HepG2 (cell line): Measurements from ENCODE around the gene PPFIA3. TPM values are rescaled to one million over a fixed set of nuclear protein-coding genes. Genes with fewer than 3 reads are reported as not detected.
"Not testable (repeated sequence)": the region's sequence is repeated elsewhere in the genome, so short reads cannot be mapped to it uniquely, and the experiment has no call there.

ENCODE experiments used
- ATAC-seq: fragments of 200-7000 bp; cut with Tn5 transposase; 3 replicates; pipeline ENCODE4 v1.9.1; 2020; ENCODE audit warnings: mild to moderate bottlenecking, moderate library complexity
- BruUV-seq: library from RNA; stranded (reverse); fragments of 400-500 nt; replicated peaks from 2 replicates; lab custom pipeline; 2021; lab: Mats Ljungman, UMichigan
- CTCF ChIA-PET: fragments of 300-600 bp; formaldehyde crosslinking; extraction: SDS; loops from one replicate; lab custom pipeline; 2021; ENCODE audit warnings: low total read pairs, inconsistent platforms, low intra/inter-chr PET ratio; lab: Yijun Ruan, JAX
- POLR2A ChIA-PET: fragments of 350-600 bp; sonication (Branson Sonifier 250); formaldehyde crosslinking; loops from one replicate; lab custom pipeline; 2020; ENCODE audit warnings: antibody characterized with exemption, inconsistent platforms; lab: Yijun Ruan, JAX
- DNase-seq: peaks from one replicate; pipeline ENCODE4 v3.0.0-alpha.2; 2015; ENCODE audit warnings: low spot score
- FAIRE-seq: peaks from 3 replicates; lab custom pipeline; 2011; peaks lifted over from hg19 to GRCh38; lab: Jason Lieb, UNC
- H2AFZ ChIP-seq: one replicate; pipeline ENCODE4 v1.6.1; 2011; ENCODE audit warnings: low read length, inconsistent platforms
- H3K27ac ChIP-seq: fragments of 300-600 bp; 3 replicates; pipeline ENCODE4 v1.8.0; 2011; ENCODE audit warnings: mixed run types, mild to moderate bottlenecking, mixed read lengths, low read length, inconsistent platforms; ENCODE audit not compliant: insufficient read depth; ENCODE audit errors: extremely low read length
- H3K27me3 ChIP-seq, 2 experiments: fragments of 200-600 bp in 1 of 2; 2 replicates in 1 of 2; 3 replicates in 1 of 2; pipeline versions ENCODE4 v1.6.0 to v1.8.0; 2011; ENCODE audit warnings: low read length in 2 of 2, mild to moderate bottlenecking in 2 of 2, moderate library complexity in 2 of 2, inconsistent platforms in 1 of 2; ENCODE audit not compliant: insufficient read depth in 2 of 2, control insufficient read depth in 1 of 2
- H3K36me3 ChIP-seq, 2 experiments: fragments of 200-600 bp in 1 of 2; replicated peaks in 1 of 2; 2 replicates in 1 of 2; 3 replicates in 1 of 2; pipeline versions ENCODE4 v1.5.1 to v1.8.0; 2011; ENCODE audit warnings: low read length in 2 of 2, inconsistent platforms in 1 of 2; ENCODE audit not compliant: insufficient read depth in 2 of 2, control insufficient read depth in 1 of 2
- H3K4me1 ChIP-seq: 2 replicates; pipeline ENCODE4 v1.5.1; 2012; ENCODE audit warnings: low read length, inconsistent platforms; ENCODE audit not compliant: insufficient read depth
- H3K4me2 ChIP-seq: 2 replicates; pipeline ENCODE4 v1.6.0; 2011; ENCODE audit warnings: low read depth, low read length, inconsistent platforms
- H3K4me3 ChIP-seq, 3 experiments: fragments of 200-600 bp in 1 of 3; sonication (generic), shearing (Covaris generic) in 1 of 3; replicated peaks in 1 of 3; 2 replicates each; pipeline ENCODE4 v1.5.1; 2011 to 2016; ENCODE audit warnings: low read length in 3 of 3, inconsistent platforms in 2 of 3, low read depth in 2 of 3, mild to moderate bottlenecking in 2 of 3, control low read depth in 1 of 3, mixed read lengths in 1 of 3; ENCODE audit not compliant: insufficient read depth in 1 of 3
- H3K79me2 ChIP-seq: one replicate; pipeline ENCODE4 v1.6.1; 2011; ENCODE audit warnings: low read length, inconsistent platforms; ENCODE audit not compliant: insufficient read depth
- H3K9ac ChIP-seq: 2 replicates; pipeline ENCODE4 v1.6.0; 2011; ENCODE audit warnings: mild to moderate bottlenecking, low read depth, low read length, inconsistent platforms; ENCODE audit not compliant: insufficient read depth
- H3K9me3 ChIP-seq: 2 replicates; pipeline ENCODE4 v1.5.1; 2012; ENCODE audit warnings: mild to moderate bottlenecking, low read length
- H4K20me1 ChIP-seq: 2 replicates; pipeline ENCODE4 v1.6.0; 2011; ENCODE audit warnings: inconsistent platforms, mild to moderate bottlenecking, low read length, moderate library complexity; ENCODE audit not compliant: insufficient read depth
- ATM ChIP-seq: fragments of 450-650 bp; IDR thresholded peaks from 2 replicates; pipeline ENCODE4 v1.7.1; 2017; ENCODE audit warnings: mild to moderate bottlenecking, borderline replicate concordance
- MAFK ChIP-seq, 2 experiments: IDR thresholded peaks in 1 of 2; conservative IDR thresholded peaks in 1 of 2; 2 replicates each; pipeline ENCODE4 v1.6.1; 2011; ENCODE audit warnings: improper control_type of control experiment in 2 of 2, low read length in 2 of 2
- ZNF354B ChIP-seq: sonication (generic); formaldehyde crosslinking; IDR thresholded peaks from 2 replicates; pipeline ENCODE4 v1.8.0; 2022; ENCODE audit warnings: mild to moderate bottlenecking, missing genetic modification reagents
- WGBS: methylation state at CpG from one replicate; pipeline ENCODE4 v1.1.6; 2017; ENCODE audit warnings: low lambda C conversion rate; 5-methylcytosine and 5-hydroxymethylcytosine counted together
- in situ Hi-C: cut with HindIII; loops from 2 replicates; pipeline ENCODE4 v1.10.0; 2017; ENCODE audit warnings: low pct_unique_long_range_greater_than_20kb; ENCODE audit not compliant: extremely low pct_ligation_motif_present
- intact Hi-C: fragments of 100-400 bp; cut with micrococcal nuclease; formaldehyde crosslinking; loops from one replicate; pipeline ENCODE4 v1.10.0; 2022; ENCODE audit not compliant: unreplicated experiment
- polyA plus RNA-seq, 8 experiments: library from polyadenylated mRNA; depleted of rRNA in 3 of 8; stranded (reverse) in 7 of 8; unstranded in 1 of 8; fragments of >200 nt; fragmentation: Illumina TruSeq in 4 of 8; extraction: Trizol in 4 of 8; gene quantifications; 2 replicates each; pipeline versions ENCODE4 v1.2.1 to v1.2.3, GENCODE V29; 2011 to 2016; ENCODE audit warnings: low read depth in 4 of 8, missing spikeins in 1 of 8, mixed read lengths in 1 of 8; ENCODE audit not compliant: insufficient read depth in 1 of 8
- total RNA-seq, 5 experiments: library from RNA; depleted of rRNA; stranded (reverse); fragments of >200 nt; fragmentation: Illumina TruSeq; extraction: Trizol; gene quantifications; 2 replicates each; pipeline ENCODE4 v1.2.3, GENCODE V29; 2016; ENCODE audit warnings: low read depth in 1 of 5
- TF ChIP-seq, protein P1 (sequence below): sonication (generic); formaldehyde crosslinking; conservative IDR thresholded peaks from 2 replicates; pipeline ENCODE4 v1.4.0; 2020; ENCODE audit warnings: missing genetic modification reagents

PPFIA3 gene
- total and polyA plus RNA-seq, 2 of the 13 experiments (the other 11 are each of a cell fraction or from before 2014, with no cell fraction given), result 6.7 to 8.6 TPM

DNA sequence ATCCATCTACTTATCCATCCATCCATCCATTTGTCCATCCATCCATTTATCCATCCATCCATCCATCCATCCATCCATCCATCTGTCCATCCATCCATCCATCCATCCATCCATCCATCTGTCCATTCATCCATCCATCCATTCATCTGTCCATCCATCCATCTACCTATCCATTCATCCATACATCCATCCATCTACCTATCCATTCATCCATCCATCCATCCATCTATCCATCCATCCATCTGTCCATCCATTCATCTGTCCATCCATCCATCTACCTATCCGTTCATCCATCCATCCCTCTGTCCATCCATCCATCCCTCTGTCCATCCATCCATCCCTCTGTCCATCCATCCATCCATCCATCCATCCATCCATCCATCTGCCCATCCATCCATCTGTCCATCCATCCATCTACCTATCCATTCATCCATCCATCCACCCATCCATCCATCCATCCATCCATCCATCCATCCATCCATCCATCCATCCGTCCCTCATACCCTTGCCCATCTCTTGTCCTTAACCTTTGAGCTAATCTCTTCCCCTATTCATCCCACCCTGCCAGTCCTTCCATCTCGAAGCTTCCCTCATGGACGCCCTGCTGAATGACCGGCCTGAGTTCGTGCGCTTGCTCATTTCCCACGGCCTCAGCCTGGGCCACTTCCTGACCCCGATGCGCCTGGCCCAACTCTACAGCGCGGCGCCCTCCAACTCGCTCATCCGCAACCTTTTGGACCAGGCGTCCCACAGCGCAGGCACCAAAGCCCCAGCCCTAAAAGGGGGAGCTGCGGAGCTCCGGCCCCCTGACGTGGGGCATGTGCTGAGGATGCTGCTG, 62.9 kb downstream of the PPFIA3 start:
- H3K27ac ChIP-seq, H4K20me1 ChIP-seq, BruUV-seq, intact Hi-C loops, H3K4me3 ChIP-seq, DNase-seq, ATAC-seq, in situ Hi-C loops, CTCF ChIA-PET, FAIRE-seq, H2AFZ ChIP-seq, H3K9ac ChIP-seq, H3K4me2 ChIP-seq, H3K36me3 ChIP-seq, H3K9me3 ChIP-seq, H3K27me3 ChIP-seq, H3K79me2 ChIP-seq: not testable (repeated sequence)
- WGBS, result 95% methylated on average over 20 of the region's 20 CpGs
- TF ChIP-seq ATM, result 0 out of 2 replicates have a peak, but pooled peaks have one; percentile 27
- H3K4me1 ChIP-seq, result peaks cover 21% of the 10 kb centered on the region
- POLR2A ChIA-PET, result interaction anchor here (0.7 kb wide), 1 partner anchor 55 kb away, joined by 3 read pairs; no protein-coding TSS in a partner anchor

GRCh38 chr19:49182848-49183375, 63.6 kb downstream of the PPFIA3 start:
- no peak overlapping the region for H3K4me3 ChIP-seq
- no peak overlapping the region for H3K9ac ChIP-seq
- FAIRE-seq (no peak), ATAC-seq (no peak)
- peaks cover 21% of the 10 kb centered on the region for H3K4me1 ChIP-seq
- H3K27ac ChIP-seq, result no peak overlapping the region
- 0 out of 2 replicates have a peak, but pooled peaks cover 4% of the 10 kb centered on the region for H3K9me3 ChIP-seq
- BruUV-seq, result no TSS peak
- peak; percentile 2 to 26; a peak in 1 of 4 replicates for TF ChIP-seq MAFK (conservative IDR thresholded peaks at IDR 0.05 in 1 of 2, IDR thresholded peaks at IDR 0.05 in 1 of 2; ENCODE audit: low read length in 2 of 2)
- TF ChIP-seq, protein P1, sequence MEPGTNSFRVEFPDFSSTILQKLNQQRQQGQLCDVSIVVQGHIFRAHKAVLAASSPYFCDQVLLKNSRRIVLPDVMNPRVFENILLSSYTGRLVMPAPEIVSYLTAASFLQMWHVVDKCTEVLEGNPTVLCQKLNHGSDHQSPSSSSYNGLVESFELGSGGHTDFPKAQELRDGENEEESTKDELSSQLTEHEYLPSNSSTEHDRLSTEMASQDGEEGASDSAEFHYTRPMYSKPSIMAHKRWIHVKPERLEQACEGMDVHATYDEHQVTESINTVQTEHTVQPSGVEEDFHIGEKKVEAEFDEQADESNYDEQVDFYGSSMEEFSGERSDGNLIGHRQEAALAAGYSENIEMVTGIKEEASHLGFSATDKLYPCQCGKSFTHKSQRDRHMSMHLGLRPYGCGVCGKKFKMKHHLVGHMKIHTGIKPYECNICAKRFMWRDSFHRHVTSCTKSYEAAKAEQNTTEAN (CRISPR knock-in tag), result no peak
- TF ChIP-seq ZNF354B (CRISPR knock-in tag), result no peak
- TF ChIP-seq, all 625 proteins: peak for 1
- ChIA-PET POLR2A (interaction anchor here (0.7 kb wide), 1 partner anchor 55 kb away, joined by 3 read pairs; no protein-coding TSS in a partner anchor), CTCF (no interaction called here)
- WGBS, result 93% methylated on average over 18 of the region's 26 CpGs
- Histone ChIP-seq H3K4me2 (no peak overlapping the region), H4K20me1 (no peaks in the 10 kb centered on the region), H3K79me2 (no peaks in the 10 kb centered on the region), H3K36me3 (no peaks in the 10 kb centered on the region), H3K27me3 (no peaks in the 10 kb centered on the region), H2AFZ (no peak overlapping the region)
- no peak for DNase-seq
- intact Hi-C loops, result no loop called here
- in situ Hi-C loops, result no loop called here
